Astrocyte (in vitro differentiated cells and primary cell): ENCODE results near the gene FEM1B. TPM values are rescaled to one million over a fixed set of nuclear protein-coding genes. Genes with fewer than 3 reads are reported as not detected.

Source experiments
- DNase-seq: peaks from one replicate; pipeline ENCODE4 v3.0.0-alpha.2; 2010; ENCODE audit warnings: low read depth
- FAIRE-seq: peaks from 2 replicates; lab custom pipeline; 2011; peaks lifted over from hg19 to GRCh38; lab: Jason Lieb, UNC
- H2AFZ ChIP-seq: 2 replicates; pipeline ENCODE4 v1.6.0; 2012; ENCODE audit warnings: low read depth, low read length, inconsistent platforms
- H3K27ac ChIP-seq: 2 replicates; pipeline ENCODE4 v1.5.1; 2011; ENCODE audit warnings: low read depth, low read length, inconsistent platforms
- H3K27me3 ChIP-seq: 2 replicates; pipeline ENCODE4 v1.6.0; 2011; ENCODE audit warnings: low read length, inconsistent platforms; ENCODE audit not compliant: insufficient read depth
- H3K36me3 ChIP-seq: 2 replicates; pipeline ENCODE4 v1.5.1; 2011; ENCODE audit warnings: low read length, inconsistent platforms; ENCODE audit not compliant: insufficient read depth
- H3K4me1 ChIP-seq: 2 replicates; pipeline ENCODE4 v1.5.1; 2011; ENCODE audit warnings: low read length, inconsistent platforms; ENCODE audit not compliant: insufficient read depth
- H3K4me2 ChIP-seq: 2 replicates; pipeline ENCODE4 v1.6.0; 2012; ENCODE audit warnings: low read length, inconsistent platforms
- H3K4me3 ChIP-seq: 2 replicates; pipeline ENCODE4 v1.5.1; 2011; ENCODE audit warnings: low read depth, mild to moderate bottlenecking, low read length, inconsistent platforms; ENCODE audit not compliant: insufficient read depth
- H3K79me2 ChIP-seq: 2 replicates; pipeline ENCODE4 v1.6.0; 2012; ENCODE audit warnings: mild to moderate bottlenecking, low read length, inconsistent platforms; ENCODE audit not compliant: insufficient read depth
- H3K9ac ChIP-seq: 2 replicates; pipeline ENCODE4 v1.6.0; 2012; ENCODE audit warnings: mild to moderate bottlenecking, low read length, inconsistent platforms
- H3K9me3 ChIP-seq: 2 replicates; pipeline ENCODE4 v1.5.1; 2012; ENCODE audit warnings: low read depth, mild to moderate bottlenecking, low read length, inconsistent platforms; ENCODE audit not compliant: insufficient read depth
- H4K20me1 ChIP-seq: 2 replicates; pipeline ENCODE4 v1.6.0; 2012; ENCODE audit warnings: low read length, inconsistent platforms; ENCODE audit not compliant: insufficient read depth
- H3K27ac Mint-ChIP-seq: one replicate; pipeline ENCODE4 v1.8.0; 2021; ENCODE audit warnings: mild to moderate bottlenecking, mixed read lengths; ENCODE audit not compliant: unreplicated experiment
- H3K27me3 Mint-ChIP-seq: one replicate; pipeline ENCODE4 v1.8.0; 2021; ENCODE audit warnings: low read depth, mixed read lengths; ENCODE audit not compliant: unreplicated experiment
- H3K36me3 Mint-ChIP-seq: one replicate; pipeline ENCODE4 v1.8.0; 2021; ENCODE audit warnings: low read depth, mixed read lengths; ENCODE audit not compliant: unreplicated experiment
- H3K4me1 Mint-ChIP-seq: one replicate; pipeline ENCODE4 v1.8.0; 2021; ENCODE audit warnings: low read depth, mixed read lengths; ENCODE audit not compliant: unreplicated experiment
- H3K4me3 Mint-ChIP-seq: one replicate; pipeline ENCODE4 v1.8.0; 2021; ENCODE audit warnings: mild to moderate bottlenecking, moderate library complexity, mixed read lengths; ENCODE audit not compliant: unreplicated experiment
- H3K9me3 Mint-ChIP-seq: one replicate; pipeline ENCODE4 v1.8.0; 2021; ENCODE audit warnings: mild to moderate bottlenecking, mixed read lengths; ENCODE audit not compliant: unreplicated experiment
- CTCF ChIP-seq: IDR thresholded peaks from 2 replicates; pipeline ENCODE4 v1.5.1; 2011; ENCODE audit warnings: low read depth, mild to moderate bottlenecking, inconsistent platforms, low read length, moderate library complexity; ENCODE audit not compliant: insufficient read depth
- EZH2 ChIP-seq: IDR thresholded peaks from 2 replicates; pipeline ENCODE4 v1.6.1; 2012; ENCODE audit warnings: mild to moderate bottlenecking, low read length, inconsistent platforms; ENCODE audit not compliant: insufficient read depth
- total RNA-seq: library from RNA; stranded (reverse); gene quantifications from 2 replicates; pipeline ENCODE4 v1.2.1, GENCODE V29; 2021

FEM1B gene
- total RNA-seq, 1 donor from 2014 or later = 38.6 TPM

GRCh38 chr15:68279779-68280753, 2.5 kb downstream of the FEM1B start:
- H3K36me3 ChIP-seq = peaks cover 2% of the 10 kb centered on the region
- H3K79me2 ChIP-seq = peaks cover 83% of the 10 kb centered on the region
- H3K4me1 ChIP-seq = peaks cover 28% of the 10 kb centered on the region
- peak overlapping the region; percentile 92 for H3K27ac ChIP-seq
- no peak for TF ChIP-seq EZH2
- no peak for TF ChIP-seq CTCF
- no peak for DNase-seq
- Mint-ChIP-seq H3K4me1 (peaks cover 33% of the 10 kb centered on the region), H3K27me3 (no peaks in the 10 kb centered on the region), H3K4me3 (peak overlapping the region; percentile 99), H3K9me3 (no peaks in the 10 kb centered on the region), H3K36me3 (peaks cover 10% of the 10 kb centered on the region), H3K27ac (peak overlapping the region; percentile 21)
- FAIRE-seq = no peak
- H3K4me3 ChIP-seq = peak overlapping the region; percentile 73
- no peaks in the 10 kb centered on the region for H3K9me3 ChIP-seq
- H4K20me1 ChIP-seq = peaks cover 65% of the 10 kb centered on the region
- H3K9ac ChIP-seq = peak overlapping the region; percentile 94
- H2AFZ ChIP-seq = no peak overlapping the region
- peak overlapping the region; percentile 88 for H3K4me2 ChIP-seq
- no peaks in the 10 kb centered on the region for H3K27me3 ChIP-seq

- Histone ChIP-seq H3K36me3 (peaks cover 2% of the 10 kb centered on the region), H3K27me3 (no peaks in the 10 kb centered on the region), H3K4me3 (peak overlapping the region; percentile 73), H2AFZ (no peak overlapping the region), H3K79me2 (peaks cover 89% of the 10 kb centered on the region), H4K20me1 (peaks cover 75% of the 10 kb centered on the region), H3K4me2 (peak overlapping the region; percentile 88), H3K27ac (peak overlapping the region; percentile 0), H3K9me3 (no peaks in the 10 kb centered on the region), H3K9ac (peak overlapping the region; percentile 94), H3K4me1 (peaks cover 28% of the 10 kb centered on the region)
- no peak for DNase-seq
- H3K4me1 Mint-ChIP-seq = peaks cover 39% of the 10 kb centered on the region
- no peak for FAIRE-seq
- H3K27me3 Mint-ChIP-seq = no peaks in the 10 kb centered on the region
- H3K9me3 Mint-ChIP-seq = no peaks in the 10 kb centered on the region
- peak overlapping the region; percentile 99 for H3K4me3 Mint-ChIP-seq
- peaks cover 9% of the 10 kb centered on the region for H3K36me3 Mint-ChIP-seq
- no peak overlapping the region for H3K27ac Mint-ChIP-seq
- TF ChIP-seq EZH2 (no peak), CTCF (no peak)
These were observed 3.5 kb downstream of the FEM1B start for GRCh38 chr15:68281008-68281407.

- no peak overlapping the region for H3K4me3 Mint-ChIP-seq
- H3K36me3 ChIP-seq = peaks cover 2% of the 10 kb centered on the region
- H3K4me2 ChIP-seq = no peak overlapping the region
- no peak for DNase-seq
- no peak for TF ChIP-seq EZH2
- TF ChIP-seq CTCF = no peak
- no peaks in the 10 kb centered on the region for H3K27me3 Mint-ChIP-seq
- H3K79me2 ChIP-seq = peaks cover 100% of the 10 kb centered on the region
- peaks cover 94% of the 10 kb centered on the region for H4K20me1 ChIP-seq
- peaks cover 17% of the 10 kb centered on the region for H3K4me1 ChIP-seq
- no peak for FAIRE-seq
- H3K36me3 Mint-ChIP-seq = peaks cover 11% of the 10 kb centered on the region
- H3K27me3 ChIP-seq = no peaks in the 10 kb centered on the region
- H3K4me1 Mint-ChIP-seq = peaks cover 34% of the 10 kb centered on the region
- H3K27ac ChIP-seq = no peak overlapping the region
- H3K9me3 ChIP-seq = no peaks in the 10 kb centered on the region
- H3K9me3 Mint-ChIP-seq = no peaks in the 10 kb centered on the region
- no peak overlapping the region for H3K4me3 ChIP-seq
- no peak overlapping the region for H3K9ac ChIP-seq
- H2AFZ ChIP-seq = no peak overlapping the region
- H3K27ac Mint-ChIP-seq = no peak overlapping the region
These were observed 5.9 kb downstream of the FEM1B start for GRCh38 chr15:68283401-68283800.
